GM21360 (cell line): ENCODE results near the gene CBX8.
A peak's percentile ranks its signal among the peaks of the same experiment; 100 is the strongest.

Experiments used
- ATAC-seq: cut with Tn5 transposase; IDR thresholded peaks from one replicate; pipeline ENCODE4 v1.9.1; 2021; ENCODE audit warnings: mild to moderate bottlenecking, moderate library complexity; ENCODE audit not compliant: unreplicated experiment

CBX8 gene

GRCh38 chr17:79808763-79809529 is 12.1 kb upstream of the CBX8 start:
- ATAC-seq: no peak

- no peak for ATAC-seq
Measured at GRCh38 chr17:79806863-79807720, 10.2 kb upstream of the CBX8 start.

DNA sequence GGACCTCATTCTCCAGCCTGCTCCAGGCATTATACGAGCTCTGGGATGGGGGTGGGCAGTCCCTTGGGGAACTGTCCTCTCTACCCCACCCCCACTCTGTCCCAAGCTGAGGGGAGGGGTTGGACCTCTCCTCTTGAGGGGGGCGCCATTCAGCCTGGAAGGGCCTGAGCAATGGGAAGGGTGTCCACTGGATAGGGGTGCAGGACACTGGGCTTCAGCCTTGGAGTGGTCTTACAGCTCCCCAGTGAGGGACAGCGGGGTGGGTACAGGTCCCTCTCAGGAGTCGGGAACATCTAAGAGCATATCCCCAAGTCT is 9.5 kb upstream of the CBX8 start:
- ATAC-seq: no peak

DNA sequence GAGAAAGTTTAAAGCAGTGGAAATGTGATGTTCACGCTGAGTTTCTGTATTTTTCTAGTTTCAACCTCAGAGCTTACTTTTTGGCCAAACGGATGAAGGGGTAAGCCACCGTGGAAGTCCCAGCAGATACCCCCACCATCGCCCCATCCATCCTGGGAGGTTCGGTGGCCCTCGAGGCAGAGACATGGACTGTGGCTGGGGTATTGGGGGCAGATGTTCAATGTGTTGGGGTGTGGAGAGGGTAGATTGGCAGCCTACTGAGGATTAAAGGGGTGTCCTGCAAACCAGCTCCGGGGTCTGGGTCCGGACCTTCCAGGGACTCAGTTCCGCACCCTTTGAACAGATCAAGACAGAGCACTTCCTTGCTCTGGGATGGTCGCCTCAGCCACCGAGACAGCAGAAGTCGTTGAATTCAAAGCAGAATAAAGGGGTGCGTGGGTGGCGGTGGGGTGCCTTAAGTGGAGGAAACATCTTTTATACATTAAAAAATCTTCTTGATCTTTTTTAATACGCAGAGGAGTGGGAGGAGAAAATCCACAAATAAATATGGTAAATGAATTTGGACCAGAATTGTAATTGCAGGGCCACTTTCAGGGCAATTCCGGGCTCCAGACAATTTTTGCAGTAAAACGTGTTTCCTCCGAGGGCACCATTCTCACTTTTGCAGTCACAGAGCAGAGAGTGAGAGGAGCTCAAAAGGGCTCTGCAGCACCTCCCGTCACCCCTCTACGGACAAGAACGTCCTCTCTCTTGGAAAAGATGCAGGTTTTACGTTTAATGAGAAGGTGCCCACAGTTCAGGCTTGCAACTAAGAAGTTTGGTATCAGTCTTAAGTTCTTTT is 8.2 kb upstream of the CBX8 start:
- ATAC-seq: no peak

GRCh38 chr17:79803997-79804855 is 7.3 kb upstream of the CBX8 start:
- ATAC-seq: peak; percentile 50

DNA sequence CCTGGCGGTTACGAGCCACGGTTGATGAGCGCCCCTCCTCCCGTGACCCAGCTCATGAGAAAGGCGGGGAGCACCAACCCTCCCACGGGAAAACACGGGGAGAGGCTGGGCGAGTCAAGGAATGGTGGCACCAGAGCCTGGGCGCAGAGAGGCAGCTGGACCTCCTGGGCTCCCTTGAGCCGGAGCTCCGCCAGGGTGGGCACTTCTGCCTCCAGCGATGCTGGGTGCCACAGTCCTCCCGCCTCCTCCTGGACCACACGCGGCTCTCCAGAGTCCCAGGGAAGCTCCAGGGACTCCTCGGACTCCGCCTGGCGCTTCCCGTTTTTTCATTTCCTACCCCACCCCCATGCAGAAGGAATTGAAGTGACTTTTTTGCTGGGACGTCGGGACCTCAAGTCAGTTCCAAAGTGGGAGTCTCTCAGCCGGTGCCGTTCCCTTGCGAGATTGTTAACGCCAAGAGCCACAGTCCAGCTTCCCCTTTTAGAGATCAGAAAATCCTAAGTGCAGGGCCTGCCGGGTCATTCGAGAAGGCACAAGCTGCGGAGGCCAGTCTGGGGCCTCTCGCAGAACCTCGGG is 6.6 kb upstream of the CBX8 start:
- no peak for ATAC-seq

GRCh38 chr17:79802736-79803420 is 6.0 kb upstream of the CBX8 start:
- no peak for ATAC-seq

- no peak for ATAC-seq
Measured at GRCh38 chr17:79802039-79802735, 5.3 kb upstream of the CBX8 start.

GRCh38 chr17:79801156-79802038 is 4.5 kb upstream of the CBX8 start:
- ATAC-seq: no peak

- ATAC-seq: no peak
Measured at GRCh38 chr17:79800325-79801155, 3.7 kb upstream of the CBX8 start.

- no peak for ATAC-seq
Measured at GRCh38 chr17:79799538-79800324, 2.9 kb upstream of the CBX8 start.

GRCh38 chr17:79799174-79799537 is 2.3 kb upstream of the CBX8 start:
- no peak for ATAC-seq

GRCh38 chr17:79798299-79799173 is 1.7 kb upstream of the CBX8 start:
- no peak for ATAC-seq

DNA sequence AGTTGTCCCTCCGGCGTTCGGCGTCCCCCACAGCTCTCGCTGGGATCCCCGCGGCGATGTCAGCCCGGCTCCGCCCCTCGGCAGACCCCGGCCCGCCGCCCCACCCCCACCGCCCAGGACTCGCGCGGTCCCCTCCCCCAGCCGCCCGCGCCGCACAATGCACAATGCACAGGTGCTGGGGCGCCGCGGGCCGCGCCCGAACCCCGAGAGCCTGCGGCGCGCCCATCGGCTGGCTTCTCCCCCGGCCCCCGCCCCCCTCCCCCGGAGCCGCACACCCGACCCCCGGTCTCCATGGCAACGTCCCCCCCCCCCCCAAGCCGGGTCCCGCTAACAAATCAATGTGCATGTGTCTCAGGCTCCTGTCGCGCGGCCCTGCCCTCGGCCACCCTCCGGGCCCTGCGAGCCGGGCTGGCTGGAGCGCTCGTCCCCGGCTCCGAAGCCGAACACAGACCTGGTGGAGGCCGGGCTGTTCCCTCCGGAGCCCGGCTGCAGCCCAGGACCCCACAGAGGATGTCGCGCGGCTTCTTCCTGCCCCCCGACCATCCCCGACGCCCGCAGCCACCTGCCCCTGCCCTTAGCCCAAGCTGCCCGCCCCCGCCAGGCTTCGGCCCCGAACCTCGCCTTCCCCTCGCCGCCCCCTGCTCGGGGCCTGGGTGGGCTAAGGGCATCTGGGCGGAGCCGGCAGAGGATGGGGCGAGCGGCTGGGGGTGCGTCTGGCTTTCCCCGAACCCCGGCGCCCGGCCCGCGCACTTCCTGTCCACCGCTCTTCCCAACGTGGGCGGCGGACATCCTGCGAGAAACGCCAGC is 818 bp upstream of the CBX8 start:
- ATAC-seq: peak; percentile 29

DNA sequence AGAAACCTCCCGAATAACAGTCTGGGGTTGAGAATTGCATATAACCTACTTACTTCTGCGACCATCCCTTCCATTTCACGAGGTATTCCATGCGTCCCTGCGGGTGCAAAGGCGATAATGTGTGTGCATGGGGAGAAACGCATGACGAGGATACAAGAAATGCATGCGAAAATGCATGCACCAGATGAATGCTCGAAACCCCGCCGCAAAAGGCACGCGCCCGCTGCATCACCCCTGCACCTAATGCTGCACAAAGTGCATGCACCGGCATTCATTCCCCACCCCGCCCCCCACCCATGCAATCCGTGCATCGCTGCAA is 474 bp downstream of the CBX8 start:
- ATAC-seq: no peak
